HCT116 (cell line): Measurements from ENCODE around the gene PFN3. TPM values are rescaled to one million over a fixed set of nuclear protein-coding genes. Genes with fewer than 3 reads are reported as not detected.

ENCODE experiments used
- ATAC-seq: fragments of 200-7000 bp; cut with Tn5 transposase; 2 replicates; pipeline ENCODE4 v1.9.1; 2020; ENCODE audit warnings: mild to moderate bottlenecking, moderate library complexity
- BruUV-seq: library from RNA; stranded (reverse); fragments of 400-500 nt; replicated peaks from 2 replicates; lab custom pipeline; 2021; lab: Mats Ljungman, UMichigan
- CTCF ChIA-PET: fragments of 300-600 bp; sonication (Branson Sonifier 250); formaldehyde crosslinking; loops from one replicate; lab custom pipeline; 2021; ENCODE audit warnings: antibody characterized with exemption; lab: Charles Lee
- POLR2A ChIA-PET: fragments of 300-600, 350-600 bp; sonication (Branson Sonifier 250); formaldehyde crosslinking; loops from one replicate; lab custom pipeline; 2021; ENCODE audit warnings: antibody characterized with exemption; lab: Charles Lee
- RAD21 ChIA-PET, 2 experiments: fragments of 300-600 bp; sonication (Branson Sonifier 250); formaldehyde crosslinking; loops; one replicate each; lab custom pipeline; 2023; ENCODE audit warnings: low total read pairs in 2 of 2; ENCODE audit not compliant: uncharacterized antibody in 2 of 2, unreplicated experiment in 2 of 2, low non-redundant PET in 1 of 2; lab: Charles Lee
- DNase-seq: peaks from one replicate; pipeline ENCODE4 v3.0.0-alpha.2; 2010; ENCODE audit warnings: low read depth, low spot score
- H2AFZ ChIP-seq: fragments of 200-600 bp; shearing (Covaris generic), sonication (generic); 2 replicates; pipeline ENCODE4 v1.6.1; 2017; ENCODE audit warnings: low read depth, mixed run types, mixed read lengths, antibody characterized with exemption, low read length; ENCODE audit not compliant: poor library complexity, severe bottlenecking
- H3K27ac ChIP-seq: 2 replicates; pipeline ENCODE4 v1.5.1; 2012; ENCODE audit warnings: low read depth, low read length
- H3K27me3 ChIP-seq: fragments of 200-600 bp; sonication (generic); 2 replicates; pipeline ENCODE4 v1.6.1; 2016; ENCODE audit warnings: mixed run types, low read length, mixed read lengths; ENCODE audit not compliant: insufficient read depth
- H3K36me3 ChIP-seq, 2 experiments: fragments of 200-500 bp in 1 of 2; fragments of 200-600 bp in 1 of 2; sonication (Bioruptor generic) in 1 of 2; sonication (generic) in 1 of 2; 2 replicates each; pipeline versions ENCODE4 v1.5.1 to v1.6.1; 2014 to 2016; ENCODE audit warnings: low read length in 2 of 2, inconsistent platforms in 1 of 2, mixed read lengths in 1 of 2, mixed run types in 1 of 2; ENCODE audit not compliant: insufficient read depth in 2 of 2, control insufficient read depth in 1 of 2
- H3K4me1 ChIP-seq, 2 experiments: fragments of 200-600 bp in 1 of 2; sonication (generic) in 1 of 2; 2 replicates each; pipeline versions ENCODE4 v1.5.1 to v1.6.1; 2012 to 2017; ENCODE audit warnings: low read length in 2 of 2, inconsistent platforms in 1 of 2, mild to moderate bottlenecking in 1 of 2, mixed read lengths in 1 of 2, mixed run types in 1 of 2, moderate library complexity in 1 of 2; ENCODE audit not compliant: insufficient read depth in 2 of 2, control insufficient read depth in 1 of 2
- H3K4me2 ChIP-seq: fragments of 200-600 bp; sonication (generic); 2 replicates; pipeline ENCODE4 v1.6.1; 2017; ENCODE audit warnings: mixed run types, low read length, mixed read lengths
- H3K4me3 ChIP-seq, 2 experiments: fragments of 200-600 bp in 1 of 2; sonication (generic) in 1 of 2; replicated peaks in 1 of 2; 2 replicates each; pipeline ENCODE4 v1.5.1; 2011 to 2016; ENCODE audit warnings: low read length in 2 of 2, control low read depth in 1 of 2, low read depth in 1 of 2, mild to moderate bottlenecking in 1 of 2, mixed read lengths in 1 of 2, mixed run types in 1 of 2
- H3K79me2 ChIP-seq: fragments of 200-600 bp; sonication (generic); 2 replicates; pipeline ENCODE4 v1.6.1; 2017; ENCODE audit warnings: mild to moderate bottlenecking, mixed run types, low read length, moderate library complexity, mixed read lengths; ENCODE audit not compliant: insufficient read depth
- H3K9ac ChIP-seq: fragments of 200-600 bp; sonication (generic); 2 replicates; pipeline ENCODE4 v1.6.1; 2016; ENCODE audit warnings: low read length, mixed read lengths
- H3K9me2 ChIP-seq: fragments of 200-600 bp; sonication (generic), shearing (Covaris generic); 2 replicates; pipeline ENCODE4 v1.6.1; 2017; ENCODE audit warnings: mixed run types, mild to moderate bottlenecking, moderate library complexity; ENCODE audit not compliant: insufficient read depth
- H3K9me3 ChIP-seq, 2 experiments: fragments of 200-500 bp in 1 of 2; fragments of 200-600 bp in 1 of 2; sonication (Bioruptor generic) in 1 of 2; sonication (generic) in 1 of 2; 2 replicates each; pipeline ENCODE4 v1.6.1; 2014 to 2017; ENCODE audit warnings: low read length in 2 of 2, mixed read lengths in 2 of 2, inconsistent platforms in 1 of 2, low read depth in 1 of 2, mild to moderate bottlenecking in 1 of 2, mixed run types in 1 of 2, moderate library complexity in 1 of 2; ENCODE audit not compliant: control insufficient read depth in 1 of 2, insufficient read depth in 1 of 2
- H4K20me1 ChIP-seq: fragments of 200-600 bp; sonication (generic), shearing (Covaris generic); 2 replicates; pipeline ENCODE4 v1.6.1; 2017; ENCODE audit warnings: mixed run types, mild to moderate bottlenecking, moderate library complexity; ENCODE audit not compliant: insufficient read depth
- POLR2AphosphoS5 ChIP-seq: IDR thresholded peaks from 2 replicates; pipeline ENCODE4 v1.6.1; 2011; ENCODE audit warnings: mild to moderate bottlenecking, low read depth, low read length, moderate library complexity
- ZFX ChIP-seq: fragments of 450-650 bp; IDR thresholded peaks from 2 replicates; pipeline ENCODE4 v1.6.1; 2017
- intact Hi-C: fragments of 100-400 bp; cut with micrococcal nuclease; formaldehyde crosslinking; loops from 2 replicates; pipeline ENCODE4 v1.10.0; 2022
- total RNA-seq: library from RNA; stranded (reverse); gene quantifications from one replicate; pipeline ENCODE4 v1.2.1, GENCODE V29; 2021; ENCODE audit not compliant: unreplicated experiment
- TF ChIP-seq, protein P1 (sequence below), 3 experiments: fragments of 200-600 bp in 1 of 3; sonication (generic) in 1 of 3; IDR thresholded peaks in 2 of 3; conservative IDR thresholded peaks in 1 of 3; 2 replicates each; pipeline ENCODE4 v1.5.1; 2012 to 2017; ENCODE audit warnings: low read depth in 2 of 3, low read length in 2 of 3, antibody characterized with exemption in 1 of 3, borderline replicate concordance in 1 of 3, control low read depth in 1 of 3, mild to moderate bottlenecking in 1 of 3, mixed read lengths in 1 of 3, mixed run types in 1 of 3, moderate library complexity in 1 of 3; ENCODE audit not compliant: insufficient read depth in 1 of 3

PFN3 gene
- total RNA-seq, 1 experiment from 2014 or later = not detected

GRCh38 chr5:177371120-177372033 is 29.1 kb downstream of the PFN3 start:
- ChIA-PET CTCF (interaction anchor here (0.6 to 3.3 kb wide), 22 partner anchors 8 to 982 kb away, joined by 3 to 50 read pairs (median 7); partner anchors contain the start of genes LMAN2, MXD3, PDLIM7 and RGS14), POLR2A (interaction anchor here (0.9 to 2.4 kb wide), 7 partner anchors 11 to 62 kb away, joined by 3 to 9 read pairs (median 6); partner anchors contain the start of genes LMAN2 and MXD3), RAD21 (interaction anchor here (0.9 to 1.8 kb wide), 6 partner anchors 18 to 136 kb away, joined by 3 to 8 read pairs (median 4); no protein-coding TSS in a partner anchor)
- no peaks in the 10 kb centered on the region for H3K27me3 ChIP-seq
- intact Hi-C loops = no loop called here
- H3K36me3 ChIP-seq = no peaks in the 10 kb centered on the region
- DNase-seq = no peak
- no peak overlapping the region for H2AFZ ChIP-seq
- no peaks in the 10 kb centered on the region for H4K20me1 ChIP-seq
- no peaks in the 10 kb centered on the region for H3K9me2 ChIP-seq
- TSS peak; percentile 60 for BruUV-seq
- no peaks in the 10 kb centered on the region for H3K9me3 ChIP-seq
- TF ChIP-seq ZFX (peak; percentile 51; the same call in 1 of the 2 replicates), POLR2AphosphoS5 (no peak)
- TF ChIP-seq, protein P1, sequence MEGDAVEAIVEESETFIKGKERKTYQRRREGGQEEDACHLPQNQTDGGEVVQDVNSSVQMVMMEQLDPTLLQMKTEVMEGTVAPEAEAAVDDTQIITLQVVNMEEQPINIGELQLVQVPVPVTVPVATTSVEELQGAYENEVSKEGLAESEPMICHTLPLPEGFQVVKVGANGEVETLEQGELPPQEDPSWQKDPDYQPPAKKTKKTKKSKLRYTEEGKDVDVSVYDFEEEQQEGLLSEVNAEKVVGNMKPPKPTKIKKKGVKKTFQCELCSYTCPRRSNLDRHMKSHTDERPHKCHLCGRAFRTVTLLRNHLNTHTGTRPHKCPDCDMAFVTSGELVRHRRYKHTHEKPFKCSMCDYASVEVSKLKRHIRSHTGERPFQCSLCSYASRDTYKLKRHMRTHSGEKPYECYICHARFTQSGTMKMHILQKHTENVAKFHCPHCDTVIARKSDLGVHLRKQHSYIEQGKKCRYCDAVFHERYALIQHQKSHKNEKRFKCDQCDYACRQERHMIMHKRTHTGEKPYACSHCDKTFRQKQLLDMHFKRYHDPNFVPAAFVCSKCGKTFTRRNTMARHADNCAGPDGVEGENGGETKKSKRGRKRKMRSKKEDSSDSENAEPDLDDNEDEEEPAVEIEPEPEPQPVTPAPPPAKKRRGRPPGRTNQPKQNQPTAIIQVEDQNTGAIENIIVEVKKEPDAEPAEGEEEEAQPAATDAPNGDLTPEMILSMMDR (IDR thresholded peaks at IDR 0.05 in 2 of 3, conservative IDR thresholded peaks at IDR 0.05 in 1 of 3; ENCODE audit: borderline replicate concordance in 1 of 3, insufficient read depth in 1 of 3, low read depth in 2 of 3, low read length in 2 of 3) = no peak
- TF ChIP-seq, all 23 proteins: peak for 1
- no peak; the same call in 1 of the 2 replicates for ATAC-seq
- Histone ChIP-seq H3K4me3 (peak overlapping the region; percentile 74 to 78), H3K4me1 (peaks cover 22 to 48% of the 10 kb centered on the region in 2 experiments), H3K4me2 (peak overlapping the region; percentile 97), H3K9ac (peak overlapping the region; percentile 68), H3K79me2 (no peaks in the 10 kb centered on the region), H3K27ac (peak overlapping the region; percentile 70)
